Keratinocyte (primary cell): ENCODE results near the gene ABHD6. TPM values are rescaled to one million over a fixed set of nuclear protein-coding genes. Genes with fewer than 3 reads are reported as not detected.

Experiments used
- DNase-seq: peaks from one replicate; pipeline ENCODE4 v3.0.0-alpha.2; 2011; ENCODE audit warnings: low read depth, missing footprints, low spot score
- FAIRE-seq: peaks from 2 replicates; lab custom pipeline; 2011; peaks lifted over from hg19 to GRCh38; lab: Jason Lieb, UNC
- H2AFZ ChIP-seq: 2 replicates; pipeline ENCODE4 v1.6.0; 2012; ENCODE audit warnings: low read length, control low read depth, inconsistent platforms; ENCODE audit not compliant: control insufficient read depth
- H3K27ac ChIP-seq: 2 replicates; pipeline ENCODE4 v1.5.1; 2011; ENCODE audit warnings: low read length; ENCODE audit not compliant: control insufficient read depth, insufficient read depth
- H3K27me3 ChIP-seq: 3 replicates; pipeline ENCODE4 v1.6.0; 2011; ENCODE audit warnings: low read length; ENCODE audit not compliant: control insufficient read depth, insufficient read depth; ENCODE audit errors: extremely low read depth
- H3K36me3 ChIP-seq, 2 experiments: 2 replicates in 1 of 2; 3 replicates in 1 of 2; pipeline ENCODE4 v1.5.1; 2011; ENCODE audit warnings: low read length in 2 of 2, mild to moderate bottlenecking in 1 of 2; ENCODE audit not compliant: control insufficient read depth in 2 of 2, insufficient read depth in 2 of 2; ENCODE audit errors: extremely low read depth in 1 of 2
- H3K4me1 ChIP-seq: 3 replicates; pipeline ENCODE4 v1.5.1; 2011; ENCODE audit warnings: low read length; ENCODE audit not compliant: control insufficient read depth, insufficient read depth; ENCODE audit errors: extremely low read depth
- H3K4me2 ChIP-seq: 3 replicates; pipeline ENCODE4 v1.6.0; 2011; ENCODE audit warnings: low read depth, low read length; ENCODE audit not compliant: control insufficient read depth, insufficient read depth; ENCODE audit errors: extremely low read depth
- H3K4me3 ChIP-seq, 3 experiments: fragments of 200-600 bp in 1 of 3; sonication (generic) in 1 of 3; 2 replicates in 2 of 3; 3 replicates in 1 of 3; pipeline ENCODE4 v1.5.1; 2011 to 2016; ENCODE audit warnings: low read length in 3 of 3, mild to moderate bottlenecking in 3 of 3, control low read depth in 2 of 3, inconsistent platforms in 1 of 3, low read depth in 1 of 3, mixed read lengths in 1 of 3, mixed run types in 1 of 3, moderate library complexity in 1 of 3; ENCODE audit not compliant: control insufficient read depth in 2 of 3, insufficient read depth in 2 of 3; ENCODE audit errors: extremely low read depth in 1 of 3
- H3K79me2 ChIP-seq: 2 replicates; pipeline ENCODE4 v1.6.0; 2012; ENCODE audit warnings: low read length; ENCODE audit not compliant: control insufficient read depth, insufficient read depth
- H3K9ac ChIP-seq: 3 replicates; pipeline ENCODE4 v1.6.0; 2011; ENCODE audit warnings: low read length; ENCODE audit not compliant: control insufficient read depth, insufficient read depth; ENCODE audit errors: extremely low read depth
- H3K9me1 ChIP-seq: 3 replicates; pipeline ENCODE4 v1.6.0; 2011; ENCODE audit warnings: low read length; ENCODE audit not compliant: control insufficient read depth, insufficient read depth; ENCODE audit errors: extremely low read depth
- H3K9me3 ChIP-seq: 2 replicates; pipeline ENCODE4 v1.5.1; 2012; ENCODE audit warnings: low read depth, low read length; ENCODE audit not compliant: control insufficient read depth
- H4K20me1 ChIP-seq: 3 replicates; pipeline ENCODE4 v1.6.0; 2011; ENCODE audit warnings: low read length; ENCODE audit not compliant: control insufficient read depth, insufficient read depth; ENCODE audit errors: extremely low read depth
- CTCF ChIP-seq, 3 experiments: IDR thresholded peaks in 1 of 3; conservative IDR thresholded peaks in 1 of 3; optimal IDR thresholded peaks in 1 of 3; 2 replicates in 2 of 3; 3 replicates in 1 of 3; pipeline versions ENCODE3 to v1.5.1; 2011; ENCODE audit warnings: low read length in 3 of 3, mild to moderate bottlenecking in 3 of 3, moderate library complexity in 2 of 3, control low read depth in 1 of 3, inconsistent platforms in 1 of 3; ENCODE audit not compliant: insufficient read depth in 2 of 3; ENCODE audit errors: extremely low read depth in 1 of 3
- EZH2 ChIP-seq: IDR thresholded peaks from one replicate; pipeline ENCODE4 v1.6.1; 2012; ENCODE audit warnings: inconsistent platforms, mild to moderate bottlenecking, low read length, moderate library complexity
- dilution Hi-C: fragments of 300-500 bp; cut with MboI; formaldehyde crosslinking; loops from one replicate; pipeline ENCODE4 v1.7.0; 2020; ENCODE audit warnings: low sequenced_read_pairs; ENCODE audit not compliant: extremely low pct_ligation_motif_present
- polyA plus RNA-seq, 5 experiments: library from polyadenylated mRNA; depleted of rRNA in 3 of 5; stranded (reverse) in 3 of 5; stranded (forward) in 1 of 5; unstranded in 1 of 5; fragments of >200 nt; gene quantifications; 1 replicate in 1 of 5; 2 replicates in 3 of 5; 3 replicates in 1 of 5; pipeline versions ENCODE4 v1.2.1 to v1.2.3, GENCODE V29; 2011 to 2012; ENCODE audit warnings: missing spikeins in 2 of 5, low read depth in 1 of 5, low replicate concordance in 1 of 5

ABHD6 gene
- polyA plus RNA-seq, 1 donor (not counting 4 experiments of a cell fraction or from before 2014, with no cell fraction given) = 15.2 TPM

- TF ChIP-seq CTCF (optimal IDR thresholded peaks at IDR 0.05 in 1 of 3, IDR thresholded peaks at IDR 0.05 in 1 of 3, conservative IDR thresholded peaks at IDR 0.05 in 1 of 3; ENCODE audit: extremely low read depth in 1 of 3, insufficient read depth in 2 of 3, low read length in 3 of 3) = no peak
- no peak for TF ChIP-seq EZH2
- FAIRE-seq (no peak), DNase-seq (no peak)
- H2AFZ ChIP-seq = peak overlapping the region; percentile 73
- H3K9me1 ChIP-seq = no peaks in the 10 kb centered on the region
- peak overlapping the region; percentile 75 for H3K9ac ChIP-seq
- H3K27ac ChIP-seq = peak overlapping the region; percentile 23
- peaks cover 37% of the 10 kb centered on the region for H3K4me1 ChIP-seq
- H3K4me3 ChIP-seq = peak overlapping the region; percentile 71 to 93 (median 74)
- peak overlapping the region; percentile 94 for H3K4me2 ChIP-seq
- H3K9me3 ChIP-seq = no peaks in the 10 kb centered on the region
- peaks cover 7% of the 10 kb centered on the region for H3K79me2 ChIP-seq
- no peaks in the 10 kb centered on the region for H3K36me3 ChIP-seq
- no peaks in the 10 kb centered on the region for H3K27me3 ChIP-seq
- dilution Hi-C loops = no loop called here
- H4K20me1 ChIP-seq = no peaks in the 10 kb centered on the region
These were observed 519 bp downstream of the ABHD6 start for GRCh38 chr3:58237941-58238681.

- DNase-seq (no peak), FAIRE-seq (no peak)
- TF ChIP-seq EZH2 (no peak), CTCF (optimal IDR thresholded peaks at IDR 0.05 in 1 of 3, IDR thresholded peaks at IDR 0.05 in 1 of 3, conservative IDR thresholded peaks at IDR 0.05 in 1 of 3; ENCODE audit: extremely low read depth in 1 of 3, insufficient read depth in 2 of 3, low read length in 3 of 3) (no peak)
- Histone ChIP-seq H2AFZ (no peak overlapping the region), H3K27me3 (no peaks in the 10 kb centered on the region), H3K9me1 (no peaks in the 10 kb centered on the region), H3K79me2 (peaks cover 7% of the 10 kb centered on the region), H4K20me1 (no peaks in the 10 kb centered on the region), H3K4me2 (peak overlapping the region; percentile 94), H3K4me3 (peak overlapping the region; percentile 71 to 93 (median 74)), H3K27ac (no peak overlapping the region), H3K9me3 (no peaks in the 10 kb centered on the region), H3K4me1 (peaks cover 37% of the 10 kb centered on the region), H3K9ac (peak overlapping the region; percentile 75), H3K36me3 (no peaks in the 10 kb centered on the region)
- dilution Hi-C loops = no loop called here
These were observed 1.2 kb downstream of the ABHD6 start for GRCh38 chr3:58238830-58239229.
